ENCODE results near the gene TMC4.

The TMC4 gene

GRCh38 chr19:54128796-54129616, 44.0 kb downstream of the TMC4 start:
- DNase-seq = no peak

GRCh38 chr19:54128441-54128725, 44.6 kb downstream of the TMC4 start:
- no peak for DNase-seq

GRCh38 chr19:54127688-54128440, 45.1 kb downstream of the TMC4 start:
- DNase-seq = no peak

- no peak for DNase-seq
Measured at GRCh38 chr19:54125713-54126112, 47.2 kb downstream of the TMC4 start.

- DNase-seq = no peak
Measured at GRCh38 chr19:54124393-54124792, 48.6 kb downstream of the TMC4 start.

GRCh38 chr19:54123682-54124081, 49.3 kb downstream of the TMC4 start:
- DNase-seq = no peak

- DNase-seq = no peak
Measured at GRCh38 chr19:54121259-54121658, 51.7 kb downstream of the TMC4 start.

GRCh38 chr19:54115109-54116063, 57.6 kb downstream of the TMC4 start, which contains the start of the genes PRPF31 and TFPT:
Gene PRPF31 (plus strand): TSS chr19:54115754. CDS start chr19:54118279, 2,525 bp downstream.
Gene TFPT (minus strand): TSS chr19:54115657. CDS start chr19:54115269, 388 bp downstream.
- peak; percentile 91 to 96 for DNase-seq

- peak; percentile 45 to 51 for DNase-seq
Measured at GRCh38 chr19:54114340-54115108, 58.4 kb downstream of the TMC4 start.
